UCSD-AML1 (cell line): ENCODE measurements around the gene NDUFV2.
A peak's percentile ranks its signal among the peaks of the same experiment; 100 is the strongest.

Experiments used
- DNase-seq: peaks from one replicate; lab custom pipeline; 2025; ENCODE audit not compliant: unreplicated experiment; lab: John Stamatoyannopoulos, UW

The NDUFV2 gene

GRCh38 chr18:9117980-9118841, 15.7 kb downstream of the NDUFV2 start:
- no peak for DNase-seq

GRCh38 chr18:9120796-9121195, 18.3 kb downstream of the NDUFV2 start:
- DNase-seq: no peak

GRCh38 chr18:9123520-9123919, 21.0 kb downstream of the NDUFV2 start:
- no peak for DNase-seq

GRCh38 chr18:9124824-9125223, 22.3 kb downstream of the NDUFV2 start:
- no peak for DNase-seq

GRCh38 chr18:9126337-9126736, 23.8 kb downstream of the NDUFV2 start:
- DNase-seq: no peak

GRCh38 chr18:9130195-9130594, 27.7 kb downstream of the NDUFV2 start:
- DNase-seq: no peak

- DNase-seq: no peak
Observed at GRCh38 chr18:9130806-9131205, 28.3 kb downstream of the NDUFV2 start.

GRCh38 chr18:9132628-9133027, 30.1 kb downstream of the NDUFV2 start:
- no peak for DNase-seq

- DNase-seq: no peak
Observed at GRCh38 chr18:9133225-9133624, 30.7 kb downstream of the NDUFV2 start.

GRCh38 chr18:9135081-9135911, 32.8 kb downstream of the NDUFV2 start:
- DNase-seq: no peak

GRCh38 chr18:9135912-9136314, 33.4 kb downstream of the NDUFV2 start:
- no peak for DNase-seq

- DNase-seq: peak; percentile 99
Observed at GRCh38 chr18:9136315-9137155, 34.0 kb downstream of the NDUFV2 start, which contains the start of gene ANKRD12. Gene ANKRD12 (plus strand): TSS chr18:9136781. CDS start chr18:9182433, 45,652 bp downstream.

GRCh38 chr18:9137168-9138066, 34.9 kb downstream of the NDUFV2 start:
- DNase-seq: peak; percentile 81

- DNase-seq: no peak
Observed at GRCh38 chr18:9139400-9140039, 37.0 kb downstream of the NDUFV2 start.

- DNase-seq: no peak
Observed at GRCh38 chr18:9140381-9140780, 37.9 kb downstream of the NDUFV2 start.

- DNase-seq: no peak
Observed at GRCh38 chr18:9140984-9141383, 38.5 kb downstream of the NDUFV2 start.

- DNase-seq: no peak
Observed at GRCh38 chr18:9146224-9146623, 43.7 kb downstream of the NDUFV2 start.

GRCh38 chr18:9147440-9148202, 45.1 kb downstream of the NDUFV2 start:
- no peak for DNase-seq

- DNase-seq: no peak
Observed at GRCh38 chr18:9148203-9148552, 45.7 kb downstream of the NDUFV2 start.
